Inflammatory macrophage (primary cell): ENCODE data around the gene SERPINI2.
A peak's percentile ranks its signal among the peaks of the same experiment; 100 is the strongest.
"Not testable (repeated sequence)": the region's sequence is repeated elsewhere in the genome, so short reads cannot be mapped to it uniquely, and the experiment has no call there.

Source experiments
- DNase-seq, 2 donors: peaks; one replicate each; pipeline ENCODE4 v3.0.0-alpha.2; 2020 to 2022

The SERPINI2 gene

GRCh38 chr3:167450195-167450594 is 23.6 kb downstream of the SERPINI2 start:
- peak; percentile 11 to 40 for DNase-seq

GRCh38 chr3:167445491-167445890 is 28.4 kb downstream of the SERPINI2 start:
- DNase-seq = no peak

- peak in 1 of 2 donors; percentile 34 for DNase-seq
Measured at GRCh38 chr3:167441256-167441655, 32.6 kb downstream of the SERPINI2 start.

GRCh38 chr3:167437428-167438139 is 36.3 kb downstream of the SERPINI2 start:
- no peak for DNase-seq

GRCh38 chr3:167426962-167427361 is 46.9 kb downstream of the SERPINI2 start:
- DNase-seq = not testable (repeated sequence)

- not testable (repeated sequence) for DNase-seq
Measured at GRCh38 chr3:167422396-167422795, 51.4 kb downstream of the SERPINI2 start.

- no peak for DNase-seq
Measured at GRCh38 chr3:167409611-167410010, 64.2 kb downstream of the SERPINI2 start.

- peak; percentile 45 to 61 for DNase-seq
Measured at GRCh38 chr3:167406876-167407492, 66.9 kb downstream of the SERPINI2 start.

GRCh38 chr3:167397826-167398225 is 76.0 kb downstream of the SERPINI2 start:
- no peak for DNase-seq

- no peak for DNase-seq
Measured at GRCh38 chr3:167396075-167396474, 77.8 kb downstream of the SERPINI2 start.

GRCh38 chr3:167394003-167394402 is 79.8 kb downstream of the SERPINI2 start:
- no peak for DNase-seq
